ENCODE data around the gene FKBP14. TPM values are rescaled to one million over a fixed set of nuclear protein-coding genes. Genes with fewer than 3 reads are reported as not detected.

The FKBP14 gene
- polyA plus RNA-seq, 2 of the 4 experiments (the other 2 are of a cell fraction) = 10.6 to 22.8 TPM

DNA sequence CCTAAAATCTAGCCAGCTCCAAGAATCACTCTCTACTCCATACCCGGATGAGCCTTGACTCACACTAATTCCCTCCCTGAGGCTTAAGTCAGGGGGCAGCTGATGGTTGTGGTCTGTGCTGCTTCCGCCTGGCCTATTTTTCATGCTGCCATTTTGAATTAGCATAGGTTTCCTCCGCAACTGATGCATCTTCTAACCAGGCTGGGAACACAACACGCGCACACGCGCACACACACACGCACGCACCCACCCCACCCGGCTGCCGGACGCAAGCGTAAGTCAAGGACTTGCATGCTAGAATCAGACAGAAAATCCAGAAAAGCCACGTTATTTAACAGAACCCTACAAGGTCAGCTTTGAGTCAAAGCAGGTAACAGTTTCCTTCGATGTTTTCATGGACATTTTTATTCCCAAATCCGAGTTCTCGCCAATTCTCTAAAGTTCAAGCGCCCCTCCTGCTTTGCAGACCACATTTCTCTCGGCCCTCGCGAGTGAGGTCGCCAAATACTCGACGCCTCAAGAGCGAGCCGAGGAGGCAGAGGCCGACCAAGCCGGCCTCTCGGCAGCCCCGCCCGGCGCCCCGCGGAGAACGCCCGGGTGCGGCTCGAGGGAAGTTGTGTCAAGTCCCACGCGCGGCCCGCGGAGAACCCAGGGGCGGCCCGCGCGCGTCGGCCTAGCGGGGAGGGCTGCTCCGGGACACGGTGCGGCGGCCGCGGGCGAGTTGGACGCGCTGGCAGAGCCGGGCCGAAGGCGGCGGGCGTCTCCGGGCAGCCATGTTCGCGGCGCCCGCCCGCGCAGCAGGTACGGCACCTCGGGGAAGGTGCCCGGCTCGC is 37.9 kb downstream of the FKBP14 start:
- FAIRE-seq (no peak), DNase-seq (ENCODE audit: low read depth in 1 of 2, low spot score in 1 of 2) (peak; percentile 60 to 84), ATAC-seq (peak; percentile 64 to 70)
- Histone ChIP-seq H3K9me3 (peaks cover 11% of the 10 kb centered on the region), H3K4me1 (peaks cover 14% of the 10 kb centered on the region), H3K27ac (peak overlapping the region; percentile 92 to 97), H3K4me3 (peak overlapping the region; percentile 92), H3K4me2 (peak overlapping the region; percentile 94)
- ChIA-PET CTCF (interaction anchor here (1.0 to 1.7 kb wide), 2 partner anchors 22 to 73 kb away, joined by 3 to 6 read pairs; no protein-coding TSS in a partner anchor), POLR2A (interaction anchor here (1.0 kb wide), 1 partner anchor 38 kb away, joined by 8 read pairs; the partner anchor contains the start of gene FKBP14)
- 7% methylated on average over 31 of the region's 75 CpGs for WGBS (ENCODE audit: missing lambda C conversion rate)
- TF ChIP-seq TP53 (CRISPR knock-in tag; IDR thresholded peaks at IDR 0.05) (no peak), HEYL (CRISPR knock-in tag; IDR thresholded peaks at IDR 0.05) (0 out of 2 replicates have a peak, but pooled peaks have one; percentile 39), TFCP2L1 (CRISPR knock-in tag; IDR thresholded peaks at IDR 0.05) (no peak), ESRRA (IDR thresholded peaks at IDR 0.05; ENCODE audit: borderline replicate concordance, low read length) (no peak), HOXB13 (CRISPR knock-in tag; IDR thresholded peaks at IDR 0.05; ENCODE audit: low read depth) (no peak), MYC (IDR thresholded peaks at IDR 0.05; ENCODE audit: borderline replicate concordance, low read length) (no peak), FOXS1 (CRISPR knock-in tag; IDR thresholded peaks at IDR 0.05) (0 out of 2 replicates have a peak, but pooled peaks have one; percentile 41), CHD4 (IDR thresholded peaks at IDR 0.05; ENCODE audit: borderline replicate concordance) (no peak), SMC3 (IDR thresholded peaks at IDR 0.05) (no peak), CBX8 (IDR thresholded peaks at IDR 0.05) (no peak), KDM1A (IDR thresholded peaks at IDR 0.05; ENCODE audit: low read depth) (no peak), RNF2 (IDR thresholded peaks at IDR 0.05; ENCODE audit: borderline replicate concordance, low read depth) (peak; percentile 84; the same call in 1 of the 2 replicates), NR3C1 (IDR thresholded peaks at IDR 0.05) (no peak), POLR2A (IDR thresholded peaks at IDR 0.05; ENCODE audit: low read length) (no peak; the same call in 1 of the 2 replicates), NFE2L2 (conservative IDR thresholded peaks at IDR 0.05; ENCODE audit: low read length) (no peak), RAD21 (conservative IDR thresholded peaks at IDR 0.05 in 1 of 2, IDR thresholded peaks at IDR 0.05 in 1 of 2) (no peak), ZNF302 (CRISPR knock-in tag; IDR thresholded peaks at IDR 0.05) (no peak), HOXA7 (CRISPR knock-in tag; IDR thresholded peaks at IDR 0.05) (no peak), SREBF2 (IDR thresholded peaks at IDR 0.05) (no peak), ZC3H11A (IDR thresholded peaks at IDR 0.05) (no peak), CBX2 (IDR thresholded peaks at IDR 0.05; ENCODE audit: borderline replicate concordance, low read depth) (no peak), PHF8 (IDR thresholded peaks at IDR 0.05; ENCODE audit: borderline replicate concordance, low read depth) (peak; percentile 20), HOXB5 (CRISPR knock-in tag; IDR thresholded peaks at IDR 0.05) (no peak; the same call in 1 of the 2 replicates), EHMT2 (IDR thresholded peaks at IDR 0.05; ENCODE audit: low read depth) (peak; percentile 90), BHLHE40 (IDR thresholded peaks at IDR 0.05; ENCODE audit: low read depth, low read length) (no peak), JUN (IDR thresholded peaks at IDR 0.05) (peak in 1 of 2 experiments; percentile 18; a peak in 2 of 5 replicates), EHF (CRISPR knock-in tag; IDR thresholded peaks at IDR 0.05) (no peak), JUNB (IDR thresholded peaks at IDR 0.05) (no peak), ZSCAN20 (CRISPR knock-in tag; IDR thresholded peaks at IDR 0.05) (no peak), POLR2AphosphoS2 (conservative IDR thresholded peaks at IDR 0.05; ENCODE audit: low read length) (no peak)
- TF ChIP-seq, protein P1, sequence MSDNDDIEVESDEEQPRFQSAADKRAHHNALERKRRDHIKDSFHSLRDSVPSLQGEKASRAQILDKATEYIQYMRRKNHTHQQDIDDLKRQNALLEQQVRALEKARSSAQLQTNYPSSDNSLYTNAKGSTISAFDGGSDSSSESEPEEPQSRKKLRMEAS (IDR thresholded peaks at IDR 0.05) = peak; percentile 75
- TF ChIP-seq, protein P2, sequence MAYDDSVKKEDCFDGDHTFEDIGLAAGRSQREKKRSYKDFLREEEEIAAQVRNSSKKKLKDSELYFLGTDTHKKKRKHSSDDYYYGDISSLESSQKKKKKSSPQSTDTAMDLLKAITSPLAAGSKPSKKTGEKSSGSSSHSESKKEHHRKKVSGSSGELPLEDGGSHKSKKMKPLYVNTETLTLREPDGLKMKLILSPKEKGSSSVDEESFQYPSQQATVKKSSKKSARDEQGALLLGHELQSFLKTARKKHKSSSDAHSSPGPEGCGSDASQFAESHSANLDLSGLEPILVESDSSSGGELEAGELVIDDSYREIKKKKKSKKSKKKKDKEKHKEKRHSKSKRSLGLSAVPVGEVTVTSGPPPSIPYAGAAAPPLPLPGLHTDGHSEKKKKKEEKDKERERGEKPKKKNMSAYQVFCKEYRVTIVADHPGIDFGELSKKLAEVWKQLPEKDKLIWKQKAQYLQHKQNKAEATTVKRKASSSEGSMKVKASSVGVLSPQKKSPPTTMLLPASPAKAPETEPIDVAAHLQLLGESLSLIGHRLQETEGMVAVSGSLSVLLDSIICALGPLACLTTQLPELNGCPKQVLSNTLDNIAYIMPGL (CRISPR knock-in tag; IDR thresholded peaks at IDR 0.05; ENCODE audit: borderline replicate concordance) = no peak
- TF ChIP-seq, protein P3, sequence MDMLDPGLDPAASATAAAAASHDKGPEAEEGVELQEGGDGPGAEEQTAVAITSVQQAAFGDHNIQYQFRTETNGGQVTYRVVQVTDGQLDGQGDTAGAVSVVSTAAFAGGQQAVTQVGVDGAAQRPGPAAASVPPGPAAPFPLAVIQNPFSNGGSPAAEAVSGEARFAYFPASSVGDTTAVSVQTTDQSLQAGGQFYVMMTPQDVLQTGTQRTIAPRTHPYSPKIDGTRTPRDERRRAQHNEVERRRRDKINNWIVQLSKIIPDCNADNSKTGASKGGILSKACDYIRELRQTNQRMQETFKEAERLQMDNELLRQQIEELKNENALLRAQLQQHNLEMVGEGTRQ (IDR thresholded peaks at IDR 0.05) = no peak
- TF ChIP-seq, protein P4, sequence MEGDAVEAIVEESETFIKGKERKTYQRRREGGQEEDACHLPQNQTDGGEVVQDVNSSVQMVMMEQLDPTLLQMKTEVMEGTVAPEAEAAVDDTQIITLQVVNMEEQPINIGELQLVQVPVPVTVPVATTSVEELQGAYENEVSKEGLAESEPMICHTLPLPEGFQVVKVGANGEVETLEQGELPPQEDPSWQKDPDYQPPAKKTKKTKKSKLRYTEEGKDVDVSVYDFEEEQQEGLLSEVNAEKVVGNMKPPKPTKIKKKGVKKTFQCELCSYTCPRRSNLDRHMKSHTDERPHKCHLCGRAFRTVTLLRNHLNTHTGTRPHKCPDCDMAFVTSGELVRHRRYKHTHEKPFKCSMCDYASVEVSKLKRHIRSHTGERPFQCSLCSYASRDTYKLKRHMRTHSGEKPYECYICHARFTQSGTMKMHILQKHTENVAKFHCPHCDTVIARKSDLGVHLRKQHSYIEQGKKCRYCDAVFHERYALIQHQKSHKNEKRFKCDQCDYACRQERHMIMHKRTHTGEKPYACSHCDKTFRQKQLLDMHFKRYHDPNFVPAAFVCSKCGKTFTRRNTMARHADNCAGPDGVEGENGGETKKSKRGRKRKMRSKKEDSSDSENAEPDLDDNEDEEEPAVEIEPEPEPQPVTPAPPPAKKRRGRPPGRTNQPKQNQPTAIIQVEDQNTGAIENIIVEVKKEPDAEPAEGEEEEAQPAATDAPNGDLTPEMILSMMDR (IDR thresholded peaks at IDR 0.05) = no peak
- TF ChIP-seq, protein P5, sequence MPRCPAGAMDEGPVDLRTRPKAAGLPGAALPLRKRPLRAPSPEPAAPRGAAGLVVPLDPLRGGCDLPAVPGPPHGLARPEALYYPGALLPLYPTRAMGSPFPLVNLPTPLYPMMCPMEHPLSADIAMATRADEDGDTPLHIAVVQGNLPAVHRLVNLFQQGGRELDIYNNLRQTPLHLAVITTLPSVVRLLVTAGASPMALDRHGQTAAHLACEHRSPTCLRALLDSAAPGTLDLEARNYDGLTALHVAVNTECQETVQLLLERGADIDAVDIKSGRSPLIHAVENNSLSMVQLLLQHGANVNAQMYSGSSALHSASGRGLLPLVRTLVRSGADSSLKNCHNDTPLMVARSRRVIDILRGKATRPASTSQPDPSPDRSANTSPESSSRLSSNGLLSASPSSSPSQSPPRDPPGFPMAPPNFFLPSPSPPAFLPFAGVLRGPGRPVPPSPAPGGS (IDR thresholded peaks at IDR 0.05) = no peak
- TF ChIP-seq, protein P6, sequence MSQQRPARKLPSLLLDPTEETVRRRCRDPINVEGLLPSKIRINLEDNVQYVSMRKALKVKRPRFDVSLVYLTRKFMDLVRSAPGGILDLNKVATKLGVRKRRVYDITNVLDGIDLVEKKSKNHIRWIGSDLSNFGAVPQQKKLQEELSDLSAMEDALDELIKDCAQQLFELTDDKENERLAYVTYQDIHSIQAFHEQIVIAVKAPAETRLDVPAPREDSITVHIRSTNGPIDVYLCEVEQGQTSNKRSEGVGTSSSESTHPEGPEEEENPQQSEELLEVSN (IDR thresholded peaks at IDR 0.05; ENCODE audit: borderline replicate concordance, low read depth) = peak; percentile 78

All from A549 (cell line).